Activated T-cell treated with anti-CD3 and anti-CD28 coated beads, Interleukin-2, amount 50 U/mL, for 24 hours (primary cell): ENCODE results near the gene BEST4.
A peak's percentile ranks its signal among the peaks of the same experiment; 100 is the strongest.
"Not testable (repeated sequence)": the region's sequence is repeated elsewhere in the genome, so short reads cannot be mapped to it uniquely, and the experiment has no call there.

Experiments used
- DNase-seq: peaks from one replicate; pipeline ENCODE4 v3.0.0-alpha.2; 2020
- H3K27ac Mint-ChIP-seq: 2 replicates; pipeline ENCODE4 v1.8.0; 2020; ENCODE audit warnings: mild to moderate bottlenecking, mixed read lengths
- H3K27me3 Mint-ChIP-seq: 2 replicates; pipeline ENCODE4 v1.8.0; 2020; ENCODE audit warnings: mixed read lengths
- H3K36me3 Mint-ChIP-seq: 2 replicates; pipeline ENCODE4 v1.8.0; 2020; ENCODE audit warnings: low read depth, mixed read lengths
- H3K4me1 Mint-ChIP-seq: 2 replicates; pipeline ENCODE4 v1.8.0; 2020; ENCODE audit warnings: low read depth, mixed read lengths
- H3K4me3 Mint-ChIP-seq: 2 replicates; pipeline ENCODE4 v1.8.0; 2020; ENCODE audit warnings: mild to moderate bottlenecking, moderate library complexity, mixed read lengths
- H3K9me3 Mint-ChIP-seq: 2 replicates; pipeline ENCODE4 v1.8.0; 2020; ENCODE audit warnings: mixed read lengths

Gene BEST4

GRCh38 chr1:44799770-44800584, 12.0 kb upstream of the BEST4 start, which contains the start of gene PLK3:
PLK3 (plus strand) TSS chr1:44800377; CDS start chr1:44800464, 87 bp downstream.
- H3K4me1 Mint-ChIP-seq: peaks cover 45% of the 10 kb centered on the region
- DNase-seq: peak; percentile 99
- no peaks in the 10 kb centered on the region for H3K27me3 Mint-ChIP-seq
- no peaks in the 10 kb centered on the region for H3K9me3 Mint-ChIP-seq
- peaks cover 46% of the 10 kb centered on the region for H3K36me3 Mint-ChIP-seq
- H3K27ac Mint-ChIP-seq: peak within 1 kb of the TSS; percentile 99
- H3K4me3 Mint-ChIP-seq: peak within 1 kb of the TSS; percentile 88

GRCh38 chr1:44798481-44799365, 10.8 kb upstream of the BEST4 start:
- peaks cover 33% of the 10 kb centered on the region for H3K36me3 Mint-ChIP-seq

GRCh38 chr1:44797886-44798285, 9.9 kb upstream of the BEST4 start:
- H3K27ac Mint-ChIP-seq, H3K9me3 Mint-ChIP-seq, H3K27me3 Mint-ChIP-seq, H3K4me3 Mint-ChIP-seq: not testable (repeated sequence)
- DNase-seq: peak; percentile 14
- peaks cover 25% of the 10 kb centered on the region for H3K36me3 Mint-ChIP-seq
- peaks cover 25% of the 10 kb centered on the region for H3K4me1 Mint-ChIP-seq

More at GRCh38 chr1:44798481-44799365, 10.8 kb upstream of the BEST4 start:
- peaks cover 33% of the 10 kb centered on the region for H3K4me1 Mint-ChIP-seq
- H3K9me3 Mint-ChIP-seq: no peaks in the 10 kb centered on the region
- H3K27ac Mint-ChIP-seq: peak overlapping the region; percentile 99
- H3K27me3 Mint-ChIP-seq: no peaks in the 10 kb centered on the region
- H3K4me3 Mint-ChIP-seq: no peak overlapping the region
- peak; percentile 27 for DNase-seq

GRCh38 chr1:44792736-44793502, 4.9 kb upstream of the BEST4 start:
- no peaks in the 10 kb centered on the region for H3K36me3 Mint-ChIP-seq
- no peaks in the 10 kb centered on the region for H3K9me3 Mint-ChIP-seq
- DNase-seq: no peak
- H3K27ac Mint-ChIP-seq: no peak overlapping the region
- no peaks in the 10 kb centered on the region for H3K27me3 Mint-ChIP-seq
- H3K4me1 Mint-ChIP-seq: no peaks in the 10 kb centered on the region
- no peak overlapping the region for H3K4me3 Mint-ChIP-seq

GRCh38 chr1:44790968-44791801, 3.2 kb upstream of the BEST4 start:
- H3K9me3 Mint-ChIP-seq: no peaks in the 10 kb centered on the region
- H3K27ac Mint-ChIP-seq: no peak overlapping the region
- H3K36me3 Mint-ChIP-seq: no peaks in the 10 kb centered on the region
- H3K27me3 Mint-ChIP-seq: no peaks in the 10 kb centered on the region
- H3K4me3 Mint-ChIP-seq: no peak overlapping the region
- H3K4me1 Mint-ChIP-seq: peaks cover 5% of the 10 kb centered on the region
- no peak for DNase-seq

- Mint-ChIP-seq H3K27me3 (no peaks in the 10 kb centered on the region), H3K36me3 (peaks cover 9% of the 10 kb centered on the region), H3K4me3 (no peak overlapping the region), H3K4me1 (peaks cover 34% of the 10 kb centered on the region), H3K9me3 (no peaks in the 10 kb centered on the region), H3K27ac (no peak overlapping the region)
- DNase-seq: no peak
These were observed 464 bp downstream of the BEST4 start for GRCh38 chr1:44787506-44787905.

GRCh38 chr1:44786841-44787426, 1.0 kb downstream of the BEST4 start:
- no peaks in the 10 kb centered on the region for H3K27me3 Mint-ChIP-seq
- peak overlapping the region; percentile 72 for H3K4me3 Mint-ChIP-seq
- DNase-seq: no peak
- no peaks in the 10 kb centered on the region for H3K9me3 Mint-ChIP-seq
- H3K27ac Mint-ChIP-seq: peak overlapping the region; percentile 90
- H3K36me3 Mint-ChIP-seq: peaks cover 13% of the 10 kb centered on the region
- H3K4me1 Mint-ChIP-seq: peaks cover 35% of the 10 kb centered on the region

GRCh38 chr1:44786138-44786840, 1.7 kb downstream of the BEST4 start:
- DNase-seq: peak; percentile 90
- H3K9me3 Mint-ChIP-seq: no peaks in the 10 kb centered on the region
- no peaks in the 10 kb centered on the region for H3K27me3 Mint-ChIP-seq
- peak overlapping the region; percentile 72 for H3K4me3 Mint-ChIP-seq
- H3K27ac Mint-ChIP-seq: peak overlapping the region; percentile 90
- peaks cover 38% of the 10 kb centered on the region for H3K4me1 Mint-ChIP-seq
- H3K36me3 Mint-ChIP-seq: peaks cover 19% of the 10 kb centered on the region

GRCh38 chr1:44785501-44786137, 2.4 kb downstream of the BEST4 start:
- peak overlapping the region; percentile 90 for H3K27ac Mint-ChIP-seq

GRCh38 chr1:44785029-44785380, 3.0 kb downstream of the BEST4 start:
- Mint-ChIP-seq H3K4me3 (peak overlapping the region; percentile 63), H3K27me3 (no peaks in the 10 kb centered on the region), H3K9me3 (no peaks in the 10 kb centered on the region), H3K27ac (peak overlapping the region; percentile 90), H3K36me3 (peaks cover 32% of the 10 kb centered on the region), H3K4me1 (peaks cover 44% of the 10 kb centered on the region)
- no peak for DNase-seq

More at GRCh38 chr1:44785501-44786137, 2.4 kb downstream of the BEST4 start:
- DNase-seq: no peak
- Mint-ChIP-seq H3K9me3 (no peaks in the 10 kb centered on the region), H3K27me3 (no peaks in the 10 kb centered on the region), H3K4me1 (peaks cover 40% of the 10 kb centered on the region), H3K36me3 (peaks cover 26% of the 10 kb centered on the region), H3K4me3 (peak overlapping the region; percentile 72)

- Mint-ChIP-seq H3K27ac (peak overlapping the region; percentile 90), H3K4me1 (peaks cover 44% of the 10 kb centered on the region), H3K36me3 (peaks cover 39% of the 10 kb centered on the region), H3K4me3 (peak overlapping the region; percentile 63), H3K27me3 (no peaks in the 10 kb centered on the region), H3K9me3 (no peaks in the 10 kb centered on the region)
- peak; percentile 65 for DNase-seq
These were observed 3.6 kb downstream of the BEST4 start for GRCh38 chr1:44784094-44785028.

- Mint-ChIP-seq H3K4me1 (peaks cover 50% of the 10 kb centered on the region), H3K36me3 (peaks cover 45% of the 10 kb centered on the region)
These were observed 4.3 kb downstream of the BEST4 start for GRCh38 chr1:44783697-44784093.

More at GRCh38 chr1:44783697-44784093, 4.3 kb downstream of the BEST4 start:
- no peak for DNase-seq
- Mint-ChIP-seq H3K27me3 (no peaks in the 10 kb centered on the region), H3K9me3 (no peaks in the 10 kb centered on the region), H3K4me3 (peak overlapping the region; percentile 62), H3K27ac (peak overlapping the region; percentile 66)
